ENCODE data around the gene TOX2. TPM values are rescaled to one million over a fixed set of nuclear protein-coding genes. Genes with fewer than 3 reads are reported as not detected.

The TOX2 gene
- total RNA-seq, 1 donor from 2014 or later: 2.8 TPM

GRCh38 chr20:43940518-43941225 lies 26.0 kb downstream of the TOX2 start:
- Mint-ChIP-seq H3K4me3 (ENCODE audit: low read depth) (no peak overlapping the region), H3K27ac (no peak overlapping the region), H3K4me1 (ENCODE audit: low read depth) (no peaks in the 10 kb centered on the region), H3K36me3 (ENCODE audit: insufficient read depth) (no peaks in the 10 kb centered on the region), H3K27me3 (peaks cover 7% of the 10 kb centered on the region), H3K9me3 (ENCODE audit: low read depth) (no peaks in the 10 kb centered on the region)
- DNase-seq (ENCODE audit: low spot score, unreplicated experiment): no peak
- TF ChIP-seq, protein P1, sequence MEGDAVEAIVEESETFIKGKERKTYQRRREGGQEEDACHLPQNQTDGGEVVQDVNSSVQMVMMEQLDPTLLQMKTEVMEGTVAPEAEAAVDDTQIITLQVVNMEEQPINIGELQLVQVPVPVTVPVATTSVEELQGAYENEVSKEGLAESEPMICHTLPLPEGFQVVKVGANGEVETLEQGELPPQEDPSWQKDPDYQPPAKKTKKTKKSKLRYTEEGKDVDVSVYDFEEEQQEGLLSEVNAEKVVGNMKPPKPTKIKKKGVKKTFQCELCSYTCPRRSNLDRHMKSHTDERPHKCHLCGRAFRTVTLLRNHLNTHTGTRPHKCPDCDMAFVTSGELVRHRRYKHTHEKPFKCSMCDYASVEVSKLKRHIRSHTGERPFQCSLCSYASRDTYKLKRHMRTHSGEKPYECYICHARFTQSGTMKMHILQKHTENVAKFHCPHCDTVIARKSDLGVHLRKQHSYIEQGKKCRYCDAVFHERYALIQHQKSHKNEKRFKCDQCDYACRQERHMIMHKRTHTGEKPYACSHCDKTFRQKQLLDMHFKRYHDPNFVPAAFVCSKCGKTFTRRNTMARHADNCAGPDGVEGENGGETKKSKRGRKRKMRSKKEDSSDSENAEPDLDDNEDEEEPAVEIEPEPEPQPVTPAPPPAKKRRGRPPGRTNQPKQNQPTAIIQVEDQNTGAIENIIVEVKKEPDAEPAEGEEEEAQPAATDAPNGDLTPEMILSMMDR (IDR thresholded peaks at IDR 0.05; ENCODE audit: unreplicated experiment): no peak

- Mint-ChIP-seq H3K4me1 (ENCODE audit: low read depth) (no peaks in the 10 kb centered on the region), H3K4me3 (ENCODE audit: low read depth) (no peak overlapping the region), H3K27ac (no peak overlapping the region), H3K9me3 (ENCODE audit: low read depth) (no peaks in the 10 kb centered on the region), H3K36me3 (ENCODE audit: insufficient read depth) (no peaks in the 10 kb centered on the region), H3K27me3 (peaks cover 7% of the 10 kb centered on the region)
- DNase-seq (ENCODE audit: low spot score, unreplicated experiment): no peak
- TF ChIP-seq, protein P1 (IDR thresholded peaks at IDR 0.05; ENCODE audit: unreplicated experiment): no peak
These were observed 27.0 kb downstream of the TOX2 start for GRCh38 chr20:43941476-43942200.

DNA sequence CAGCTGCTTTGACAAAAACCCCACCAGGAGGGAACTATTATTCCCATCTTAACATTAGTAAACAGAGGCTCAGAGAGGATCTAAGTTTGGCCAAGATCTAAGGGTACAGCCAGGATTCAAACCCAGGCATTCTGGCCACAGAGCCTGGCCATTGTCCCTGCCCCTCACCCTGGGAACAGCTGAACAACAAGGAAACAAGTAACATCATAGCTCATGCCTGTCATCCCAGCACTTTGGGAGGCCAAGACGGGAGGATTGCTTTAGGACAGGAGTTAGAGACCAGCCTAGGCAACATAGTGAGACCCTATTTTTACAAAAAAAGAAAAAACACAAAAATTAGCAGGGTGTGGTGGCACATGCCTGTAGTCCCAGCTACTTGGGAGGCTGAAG lies 27.5 kb downstream of the TOX2 start:
- Mint-ChIP-seq H3K4me1 (ENCODE audit: low read depth) (no peaks in the 10 kb centered on the region), H3K9me3 (ENCODE audit: low read depth) (no peaks in the 10 kb centered on the region), H3K4me3 (ENCODE audit: low read depth) (no peak overlapping the region), H3K27ac (no peak overlapping the region), H3K27me3 (peaks cover 7% of the 10 kb centered on the region), H3K36me3 (ENCODE audit: insufficient read depth) (no peaks in the 10 kb centered on the region)
- no peak for DNase-seq (ENCODE audit: low spot score, unreplicated experiment)
- TF ChIP-seq, protein P1 (IDR thresholded peaks at IDR 0.05; ENCODE audit: unreplicated experiment): no peak

DNA sequence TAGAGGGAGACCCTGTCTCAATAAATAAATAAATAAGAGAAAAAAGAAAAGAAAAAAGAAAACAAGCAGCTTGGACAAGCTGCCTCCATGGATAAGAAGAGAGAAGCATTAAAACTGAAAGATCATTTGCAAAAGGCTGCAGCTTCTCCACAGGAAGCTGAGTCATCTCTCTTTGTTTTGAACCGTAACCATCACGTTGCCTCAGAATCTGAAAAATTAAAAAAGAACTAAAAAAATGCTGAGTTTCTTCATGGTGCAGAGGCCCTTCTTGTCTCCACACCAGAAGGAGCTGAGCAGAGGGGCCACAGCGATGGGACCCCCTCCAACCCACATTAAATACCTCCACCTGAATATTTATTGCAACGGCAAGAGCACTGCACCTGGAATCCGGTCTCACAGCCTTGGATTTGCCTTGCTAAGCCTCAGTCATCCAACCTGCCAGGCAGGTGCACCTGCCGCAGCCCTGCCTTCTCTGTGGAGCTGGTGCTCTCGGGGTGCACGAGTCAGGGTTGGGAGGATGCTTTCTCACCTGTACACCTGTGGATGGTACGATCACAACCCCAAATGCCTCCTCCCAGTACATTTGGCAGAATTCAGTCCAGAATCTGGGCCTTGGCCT lies 28.1 kb downstream of the TOX2 start:
- Mint-ChIP-seq H3K4me1 (ENCODE audit: low read depth) (no peaks in the 10 kb centered on the region), H3K36me3 (ENCODE audit: insufficient read depth) (no peaks in the 10 kb centered on the region), H3K27ac (no peak overlapping the region), H3K9me3 (ENCODE audit: low read depth) (no peaks in the 10 kb centered on the region), H3K27me3 (peaks cover 7% of the 10 kb centered on the region), H3K4me3 (ENCODE audit: low read depth) (no peak overlapping the region)
- TF ChIP-seq, protein P1 (IDR thresholded peaks at IDR 0.05; ENCODE audit: unreplicated experiment): no peak
- no peak for DNase-seq (ENCODE audit: low spot score, unreplicated experiment)

- DNase-seq (ENCODE audit: low spot score, unreplicated experiment): no peak
- no peaks in the 10 kb centered on the region for H3K9me3 Mint-ChIP-seq (ENCODE audit: low read depth)
- TF ChIP-seq, protein P1 (IDR thresholded peaks at IDR 0.05; ENCODE audit: unreplicated experiment): no peak
- peaks cover 7% of the 10 kb centered on the region for H3K27me3 Mint-ChIP-seq
- no peak overlapping the region for H3K4me3 Mint-ChIP-seq (ENCODE audit: low read depth)
- no peak overlapping the region for H3K27ac Mint-ChIP-seq
- H3K4me1 Mint-ChIP-seq (ENCODE audit: low read depth): no peaks in the 10 kb centered on the region
- H3K36me3 Mint-ChIP-seq (ENCODE audit: insufficient read depth): no peaks in the 10 kb centered on the region
These were observed 29.1 kb downstream of the TOX2 start for GRCh38 chr20:43943725-43944124.

Measured in progenitor cell of endocrine pancreas (in vitro differentiated cells).